GM23248 (cell line): Measurements from ENCODE around the gene LGALS3.

Experiments
- EZH2 ChIP-seq: fragments of 200-600 bp; sonication (generic); IDR thresholded peaks from 2 replicates; pipeline ENCODE4 v1.6.1; 2018; ENCODE audit warnings: antibody characterized with exemption, mild to moderate bottlenecking; ENCODE audit not compliant: insufficient read depth, poor library complexity, severe bottlenecking
- EZH2phosphoT487 ChIP-seq: fragments of 200-600 bp; sonication (generic); IDR thresholded peaks from 2 replicates; pipeline ENCODE4 v1.6.1; 2018; ENCODE audit warnings: antibody characterized with exemption, moderate library complexity, mild to moderate bottlenecking, low read depth; ENCODE audit not compliant: insufficient read depth

DNA sequence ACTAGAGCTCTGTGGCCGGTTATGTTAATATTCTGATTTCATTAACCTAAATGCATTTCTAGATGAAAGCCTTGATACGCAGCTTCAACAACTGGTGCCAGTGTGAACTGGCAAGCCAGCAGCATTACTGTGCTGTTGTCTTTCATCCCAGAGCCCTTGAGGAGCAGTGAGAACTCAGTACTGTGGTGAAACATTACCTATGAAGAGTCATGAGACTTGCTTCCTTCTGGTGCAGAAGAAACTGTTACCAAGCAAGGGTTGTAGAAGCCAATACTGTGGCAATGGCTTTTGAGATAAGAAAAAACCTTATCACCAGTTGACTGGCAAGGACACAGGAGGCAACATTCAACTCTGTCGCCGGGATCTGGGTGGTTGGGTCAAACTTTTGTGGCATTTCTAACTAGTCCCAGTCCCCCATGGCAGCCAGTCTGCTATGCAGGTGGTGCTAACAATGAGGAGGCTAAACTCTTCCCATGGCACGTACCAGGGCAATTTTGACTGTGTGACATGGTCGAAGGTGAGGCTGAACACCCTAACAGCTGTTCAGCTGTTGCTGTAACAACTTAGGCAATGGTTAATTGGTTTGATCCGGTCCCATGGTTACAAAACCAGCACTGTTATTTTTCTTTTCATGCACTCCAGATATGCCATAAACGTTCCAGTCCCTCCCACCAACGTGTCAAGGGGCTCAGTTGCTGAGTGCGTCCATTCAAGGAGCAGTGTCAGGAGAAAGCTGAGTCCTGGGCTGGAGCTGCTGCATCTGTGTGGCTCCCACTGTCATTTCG lies 12.6 kb upstream of the LGALS3 start:
- no peak for TF ChIP-seq EZH2phosphoT487
- TF ChIP-seq EZH2, result no peak
